GM21717 (cell line): ENCODE measurements around the gene ASCL5.

ENCODE experiments used
- ATAC-seq: cut with Tn5 transposase; IDR thresholded peaks from one replicate; pipeline ENCODE4 v1.9.1; 2021; ENCODE audit warnings: mild to moderate bottlenecking, moderate library complexity; ENCODE audit not compliant: unreplicated experiment

Gene ASCL5

GRCh38 chr1:201136355-201137023 is 9.5 kb upstream of the ASCL5 start:
- no peak for ATAC-seq

- no peak for ATAC-seq
Measured at GRCh38 chr1:201134405-201134804, 7.4 kb upstream of the ASCL5 start.

- no peak for ATAC-seq
Measured at GRCh38 chr1:201131398-201131797, 4.4 kb upstream of the ASCL5 start.

- no peak for ATAC-seq
Measured at GRCh38 chr1:201128962-201129361, 2.0 kb upstream of the ASCL5 start.

GRCh38 chr1:201128476-201128875 is 1.5 kb upstream of the ASCL5 start:
- no peak for ATAC-seq

- no peak for ATAC-seq
Measured at GRCh38 chr1:201127755-201128455, 921 bp upstream of the ASCL5 start.

- no peak for ATAC-seq
Measured at GRCh38 chr1:201126463-201126831, 537 bp downstream of the ASCL5 start.

- ATAC-seq, result no peak
Measured at GRCh38 chr1:201125800-201126199, 1.2 kb downstream of the ASCL5 start.

GRCh38 chr1:201125019-201125418 is 2.0 kb downstream of the ASCL5 start:
- ATAC-seq, result no peak

GRCh38 chr1:201123866-201124265 is 3.1 kb downstream of the ASCL5 start:
- no peak for ATAC-seq

GRCh38 chr1:201122321-201122957 is 4.5 kb downstream of the ASCL5 start:
- no peak for ATAC-seq

- no peak for ATAC-seq
Measured at GRCh38 chr1:201119206-201120197, 7.5 kb downstream of the ASCL5 start.

- ATAC-seq, result no peak
Measured at GRCh38 chr1:201116091-201116490, 10.9 kb downstream of the ASCL5 start.

- no peak for ATAC-seq
Measured at GRCh38 chr1:201115390-201115937, 11.5 kb downstream of the ASCL5 start.

- peak; percentile 71 for ATAC-seq
Measured at GRCh38 chr1:201114245-201115131, 12.5 kb downstream of the ASCL5 start.

- ATAC-seq, result no peak
Measured at GRCh38 chr1:201113451-201114244, 13.3 kb downstream of the ASCL5 start.

GRCh38 chr1:201112926-201113325 is 14.1 kb downstream of the ASCL5 start:
- ATAC-seq, result no peak

- no peak for ATAC-seq
Measured at GRCh38 chr1:201112173-201112731, 14.7 kb downstream of the ASCL5 start, which contains the start of gene CACNA1S. Gene CACNA1S (minus strand): TSS chr1:201112426. CDS start chr1:201112339, 87 bp downstream.
